ENCODE measurements around the gene BIN1. TPM values are rescaled to one million over a fixed set of nuclear protein-coding genes. Genes with fewer than 3 reads are reported as not detected.

BIN1 gene
- total and polyA plus RNA-seq, 2 of the 4 experiments (the other 2 are of a cell fraction) = 18.1 to 25.7 TPM

DNA sequence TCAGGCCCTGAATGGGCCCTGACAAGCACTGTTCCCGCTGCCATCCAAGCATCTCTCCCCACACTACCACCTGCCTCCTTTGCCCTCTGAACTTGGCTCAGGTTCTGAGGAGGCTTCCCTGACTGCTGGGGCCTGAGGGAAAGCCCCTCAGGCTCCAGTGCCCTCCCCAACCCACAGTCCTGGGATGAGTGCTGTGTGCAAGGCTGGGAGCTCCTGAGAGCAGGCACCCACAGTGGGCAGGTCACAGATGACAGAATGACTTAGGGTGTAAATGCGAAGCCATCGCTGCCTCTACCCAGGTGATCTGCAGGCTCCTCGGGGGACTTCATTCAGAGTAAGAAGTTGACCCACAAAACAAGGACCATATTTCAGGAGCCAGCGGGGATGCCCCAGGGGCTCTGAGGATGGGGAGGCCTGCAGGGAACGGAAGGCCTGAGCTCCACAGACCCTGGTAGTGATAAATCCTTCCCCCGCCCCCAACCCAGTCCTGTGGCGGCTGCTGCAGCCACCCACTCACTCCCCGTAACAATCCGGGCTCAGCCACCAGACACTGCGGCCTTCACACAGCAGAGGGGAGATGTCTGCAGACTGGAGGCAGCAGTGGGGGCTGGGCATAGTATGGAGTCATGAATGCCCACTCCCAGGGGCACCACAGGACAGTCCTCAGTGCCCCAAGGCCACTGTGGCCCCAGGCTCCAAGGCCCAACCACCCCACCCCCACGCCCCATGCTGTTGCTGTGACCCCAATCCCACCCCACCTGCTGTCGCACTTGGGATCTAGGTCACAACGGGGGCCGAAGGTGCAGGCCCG lies 8.9 kb downstream of the BIN1 start:
- peaks cover 63% of the 10 kb centered on the region for H4K20me1 ChIP-seq (ENCODE audit: insufficient read depth, low read length)
- POLR2A ChIA-PET (ENCODE audit: unreplicated experiment) = no interaction called here

More for the DNA sequence above, 8.9 kb downstream of the BIN1 start:
- no peak overlapping the region for H4K8ac ChIP-seq (ENCODE audit: low read depth in 2 of 2, low read length in 2 of 2)
- no peak overlapping the region for H3K9ac ChIP-seq (ENCODE audit: low read depth, low read length)
- peaks cover 26% of the 10 kb centered on the region for H3K4me1 ChIP-seq (ENCODE audit: control insufficient read depth, insufficient read depth, low read length)
- H2AK9ac ChIP-seq (replicated peaks; ENCODE audit: low read depth, low read length, poor library complexity) = no peak overlapping the region
- ATAC-seq (ENCODE audit: low read depth) (no peak), DNase-seq (no peak)
- no peaks in the 10 kb centered on the region for H3K36me3 ChIP-seq (ENCODE audit: control insufficient read depth, insufficient read depth, low read length)
- H2BK20ac ChIP-seq (ENCODE audit: low read depth, low read length) = no peak overlapping the region
- no peak overlapping the region for H3K56ac ChIP-seq (ENCODE audit: extremely low read depth, insufficient read depth, low read length)
- H3K27me3 ChIP-seq (ENCODE audit: control insufficient read depth, insufficient read depth, low read length) = no peaks in the 10 kb centered on the region
- H4K5ac ChIP-seq (ENCODE audit: low read depth, low read length) = no peak overlapping the region
- in situ Hi-C loops (cut with MboI; ENCODE audit: low sequenced_read_pairs) = no loop called here
- 0 out of 2 replicates have a peak overlapping the region, but pooled peaks have one; percentile 16 for H2AK5ac ChIP-seq (ENCODE audit: low read depth, low read length)
- H2BK15ac ChIP-seq (ENCODE audit: low read depth, low read length) = no peak overlapping the region
- no peak overlapping the region for H3K14ac ChIP-seq (replicated peaks; ENCODE audit: low read depth, low read length)
- 80% methylated on average over 6 of the region's 16 CpGs; no CpG with 5 or more reads in 1 of the 2 experiments for WGBS, 2 experiments (ENCODE audit: extremely low coverage in 2 of 2, insufficient read length in 1 of 2)
- H2BK5ac ChIP-seq (ENCODE audit: low read depth, low read length, poor library complexity, severe bottlenecking) = no peak overlapping the region
- H2BK120ac ChIP-seq (ENCODE audit: low read depth, low read length) = no peak overlapping the region; the same call in 1 of the 2 replicates
- dilution Hi-C loops (cut with HindIII; ENCODE audit: low sequenced_read_pairs, unreplicated experiment) = no loop called here
- H3K27ac ChIP-seq (ENCODE audit: insufficient read depth, low read length) = no peak overlapping the region
- peaks cover 15% of the 10 kb centered on the region for H3K9me1 ChIP-seq (ENCODE audit: insufficient read depth, low read length)
- no TSS peak for BruUV-seq (replicated peaks)
- no peak overlapping the region for H3K4me2 ChIP-seq (ENCODE audit: low read depth, low read length)
- TF ChIP-seq SMC3 (IDR thresholded peaks at IDR 0.05; ENCODE audit: low read depth, low read length) = no peak
- TF ChIP-seq NFE2L2 (IDR thresholded peaks at IDR 0.05; ENCODE audit: low read depth, low read length) = no peak
- TF ChIP-seq, protein P1, sequence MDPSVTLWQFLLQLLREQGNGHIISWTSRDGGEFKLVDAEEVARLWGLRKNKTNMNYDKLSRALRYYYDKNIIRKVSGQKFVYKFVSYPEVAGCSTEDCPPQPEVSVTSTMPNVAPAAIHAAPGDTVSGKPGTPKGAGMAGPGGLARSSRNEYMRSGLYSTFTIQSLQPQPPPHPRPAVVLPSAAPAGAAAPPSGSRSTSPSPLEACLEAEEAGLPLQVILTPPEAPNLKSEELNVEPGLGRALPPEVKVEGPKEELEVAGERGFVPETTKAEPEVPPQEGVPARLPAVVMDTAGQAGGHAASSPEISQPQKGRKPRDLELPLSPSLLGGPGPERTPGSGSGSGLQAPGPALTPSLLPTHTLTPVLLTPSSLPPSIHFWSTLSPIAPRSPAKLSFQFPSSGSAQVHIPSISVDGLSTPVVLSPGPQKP (IDR thresholded peaks at IDR 0.05; ENCODE audit: borderline replicate concordance, low read depth, low read length) = no peak
- TF ChIP-seq FOS (IDR thresholded peaks at IDR 0.05; ENCODE audit: low read depth, low read length) = no peak
- TF ChIP-seq, protein P2, sequence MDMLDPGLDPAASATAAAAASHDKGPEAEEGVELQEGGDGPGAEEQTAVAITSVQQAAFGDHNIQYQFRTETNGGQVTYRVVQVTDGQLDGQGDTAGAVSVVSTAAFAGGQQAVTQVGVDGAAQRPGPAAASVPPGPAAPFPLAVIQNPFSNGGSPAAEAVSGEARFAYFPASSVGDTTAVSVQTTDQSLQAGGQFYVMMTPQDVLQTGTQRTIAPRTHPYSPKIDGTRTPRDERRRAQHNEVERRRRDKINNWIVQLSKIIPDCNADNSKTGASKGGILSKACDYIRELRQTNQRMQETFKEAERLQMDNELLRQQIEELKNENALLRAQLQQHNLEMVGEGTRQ (IDR thresholded peaks at IDR 0.05; ENCODE audit: low read depth, low read length) = no peak
- no peak for TF ChIP-seq CHD1 (IDR thresholded peaks at IDR 0.05; ENCODE audit: low read depth, low read length)
- TF ChIP-seq, protein P3, sequence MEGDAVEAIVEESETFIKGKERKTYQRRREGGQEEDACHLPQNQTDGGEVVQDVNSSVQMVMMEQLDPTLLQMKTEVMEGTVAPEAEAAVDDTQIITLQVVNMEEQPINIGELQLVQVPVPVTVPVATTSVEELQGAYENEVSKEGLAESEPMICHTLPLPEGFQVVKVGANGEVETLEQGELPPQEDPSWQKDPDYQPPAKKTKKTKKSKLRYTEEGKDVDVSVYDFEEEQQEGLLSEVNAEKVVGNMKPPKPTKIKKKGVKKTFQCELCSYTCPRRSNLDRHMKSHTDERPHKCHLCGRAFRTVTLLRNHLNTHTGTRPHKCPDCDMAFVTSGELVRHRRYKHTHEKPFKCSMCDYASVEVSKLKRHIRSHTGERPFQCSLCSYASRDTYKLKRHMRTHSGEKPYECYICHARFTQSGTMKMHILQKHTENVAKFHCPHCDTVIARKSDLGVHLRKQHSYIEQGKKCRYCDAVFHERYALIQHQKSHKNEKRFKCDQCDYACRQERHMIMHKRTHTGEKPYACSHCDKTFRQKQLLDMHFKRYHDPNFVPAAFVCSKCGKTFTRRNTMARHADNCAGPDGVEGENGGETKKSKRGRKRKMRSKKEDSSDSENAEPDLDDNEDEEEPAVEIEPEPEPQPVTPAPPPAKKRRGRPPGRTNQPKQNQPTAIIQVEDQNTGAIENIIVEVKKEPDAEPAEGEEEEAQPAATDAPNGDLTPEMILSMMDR (conservative IDR thresholded peaks at IDR 0.05; ENCODE audit: low read depth, low read length) = no peak
- no peak for TF ChIP-seq BHLHE40 (IDR thresholded peaks at IDR 0.05; ENCODE audit: low read depth, low read length)
- no peak for TF ChIP-seq CEBPB (IDR thresholded peaks at IDR 0.05; ENCODE audit: low read depth, low read length)
- TF ChIP-seq MXI1 (IDR thresholded peaks at IDR 0.05; ENCODE audit: borderline replicate concordance, low read depth, low read length) = no peak
- no peak for TF ChIP-seq MAZ (IDR thresholded peaks at IDR 0.05; ENCODE audit: borderline replicate concordance, low read depth, low read length)
- TF ChIP-seq MAFK (IDR thresholded peaks at IDR 0.05; ENCODE audit: low read depth, low read length) = no peak
- no peak for TF ChIP-seq POLR2A (IDR thresholded peaks at IDR 0.05; ENCODE audit: low read depth, low read length)
- no peak overlapping the region for H2AFZ ChIP-seq (replicated peaks; ENCODE audit: low read length, poor library complexity)
- 0 out of 2 replicates have a peak overlapping the region, but pooled peaks have one; percentile 11 for H3K4ac ChIP-seq (ENCODE audit: low read depth, low read length)
- H3K18ac ChIP-seq (ENCODE audit: low read depth, low read length) = no peak overlapping the region
- CTCF ChIA-PET = no interaction called here
- H4K91ac ChIP-seq (ENCODE audit: insufficient read depth, low read depth, low read length) = no peak overlapping the region
- no peak overlapping the region for H3K23ac ChIP-seq (ENCODE audit: low read depth, low read length)
- H3K4me3 ChIP-seq (ENCODE audit: insufficient read depth, low read depth, low read length) = no peak overlapping the region
- peaks cover 31 to 70% of the 10 kb centered on the region in 2 experiments for H3K79me1 ChIP-seq (ENCODE audit: low read depth in 1 of 2, low read length in 2 of 2)
- intact Hi-C loops (cut with micrococcal nuclease) = no loop called here
- no peaks in the 10 kb centered on the region for H3K9me3 ChIP-seq (ENCODE audit: control insufficient read depth, insufficient read depth, low read length)

All from IMR-90 (cell line).